Ureter (tissue), 1 donor: ENCODE measurements around the gene PHLDA1. TPM values are rescaled to one million over a fixed set of nuclear protein-coding genes. Genes with fewer than 3 reads are reported as not detected.
A peak's percentile ranks its signal among the peaks of the same experiment; 100 is the strongest.
"Not testable (repeated sequence)": the region's sequence is repeated elsewhere in the genome, so short reads cannot be mapped to it uniquely, and the experiment has no call there.

Experiments used
- DNase-seq: peaks from one replicate; pipeline ENCODE4 v3.0.0-alpha.2; 2020; ENCODE audit warnings: low spot score
- total RNA-seq: library from RNA; stranded (reverse); gene quantifications from one replicate; pipeline ENCODE4 v1.2.4, GENCODE V29; 2023
- donor health status: DM: yes; HTN: yes; CAD: no.

The PHLDA1 gene
- total RNA-seq, 1 donor from 2014 or later: 10.7 TPM

DNA sequence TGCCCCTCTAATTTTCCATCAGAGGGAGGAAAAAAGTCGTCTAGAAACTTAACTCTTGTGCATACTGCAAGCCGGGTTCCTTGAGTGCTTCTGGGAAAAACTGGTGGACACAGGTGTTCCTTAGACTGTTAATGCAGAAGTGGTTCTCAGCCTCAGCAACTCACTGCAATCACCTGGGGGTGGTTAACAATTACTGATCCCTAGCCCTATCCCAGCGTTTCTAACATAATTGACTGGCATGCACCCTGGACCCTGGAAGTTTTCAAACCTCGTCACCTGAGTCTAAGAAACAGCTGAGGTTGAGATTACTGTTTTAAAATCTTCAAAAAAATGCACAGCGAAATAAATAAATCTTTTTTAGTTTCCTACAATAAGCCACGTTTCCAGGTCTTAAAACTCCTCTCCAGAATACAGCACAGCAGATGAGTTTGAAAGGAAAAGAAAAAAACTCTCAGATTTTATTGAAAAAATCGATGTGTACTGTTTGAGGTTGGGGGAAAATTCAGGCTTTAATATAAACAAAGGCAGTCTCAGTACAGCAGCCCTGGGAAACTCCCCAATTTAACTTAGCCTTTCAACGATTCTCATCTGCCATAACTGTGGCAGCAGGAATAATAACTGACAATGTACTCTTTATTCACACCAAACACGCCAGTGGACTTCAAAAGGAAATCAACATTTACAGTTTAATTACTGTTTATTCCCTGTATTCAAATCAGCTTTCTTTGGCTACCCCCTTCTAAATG lies 45.4 kb downstream of the PHLDA1 start:
- no peak for DNase-seq

GRCh38 chr12:75985566-75985965 lies 46.0 kb downstream of the PHLDA1 start:
- DNase-seq: no peak

- DNase-seq: no peak
Observed at GRCh38 chr12:75984577-75985182, 46.9 kb downstream of the PHLDA1 start.

GRCh38 chr12:75983851-75984250 lies 47.7 kb downstream of the PHLDA1 start:
- DNase-seq: not testable (repeated sequence)

DNA sequence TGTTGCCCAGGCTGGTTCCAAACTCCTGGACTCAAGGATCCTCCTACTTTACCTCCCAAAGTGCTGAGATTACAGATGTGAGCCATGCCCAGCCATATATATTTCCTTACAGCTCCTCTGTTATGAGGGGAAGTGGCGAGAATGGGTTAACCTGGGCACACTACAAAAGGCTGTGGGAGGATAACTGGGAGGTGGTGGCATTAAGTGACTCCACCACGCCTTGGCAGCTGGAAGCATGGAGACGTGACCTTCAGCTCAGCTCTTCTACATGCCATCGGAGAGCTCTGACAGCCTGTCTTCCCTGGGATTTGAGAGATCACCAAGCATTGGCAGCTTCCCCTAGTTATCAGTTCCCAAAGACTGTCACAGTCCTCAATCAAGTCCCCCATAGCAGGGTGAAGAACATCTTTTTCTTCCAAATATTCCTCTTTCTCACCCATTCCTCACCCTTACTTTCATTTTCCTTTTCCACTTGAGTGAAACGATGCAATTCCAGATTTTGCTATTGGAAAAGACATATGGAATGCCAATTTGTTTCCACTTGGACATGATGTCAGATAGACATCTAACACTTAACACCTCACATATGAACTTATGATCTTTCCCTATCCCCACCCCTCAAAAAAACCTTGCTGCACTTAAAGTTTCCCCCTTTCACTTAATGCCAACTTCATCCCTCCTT lies 48.5 kb downstream of the PHLDA1 start:
- DNase-seq: no peak

DNA sequence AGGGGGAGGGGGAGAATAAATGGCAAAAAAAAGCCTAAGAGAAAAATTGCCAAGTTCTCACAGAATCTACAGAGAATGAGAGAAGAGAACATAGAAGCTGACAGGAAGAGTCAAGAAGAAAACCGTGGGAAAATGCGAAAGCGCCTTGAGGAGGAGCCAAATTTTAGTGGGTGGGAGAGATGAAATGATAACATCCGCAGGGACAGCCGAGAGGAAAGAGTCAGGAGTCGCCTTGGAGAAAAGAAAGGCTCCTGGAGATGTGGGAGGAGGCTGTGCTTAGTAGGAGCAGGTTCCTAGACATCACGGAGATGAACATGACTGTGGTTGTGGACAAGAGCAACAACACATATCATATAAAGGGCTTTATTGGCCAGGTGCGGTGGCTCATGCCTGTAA lies 49.4 kb downstream of the PHLDA1 start:
- DNase-seq: no peak

- no peak for DNase-seq
Observed at GRCh38 chr12:75981247-75982168, 50.1 kb downstream of the PHLDA1 start.

- DNase-seq: no peak
Observed at GRCh38 chr12:75979181-75979580, 52.4 kb downstream of the PHLDA1 start.

DNA sequence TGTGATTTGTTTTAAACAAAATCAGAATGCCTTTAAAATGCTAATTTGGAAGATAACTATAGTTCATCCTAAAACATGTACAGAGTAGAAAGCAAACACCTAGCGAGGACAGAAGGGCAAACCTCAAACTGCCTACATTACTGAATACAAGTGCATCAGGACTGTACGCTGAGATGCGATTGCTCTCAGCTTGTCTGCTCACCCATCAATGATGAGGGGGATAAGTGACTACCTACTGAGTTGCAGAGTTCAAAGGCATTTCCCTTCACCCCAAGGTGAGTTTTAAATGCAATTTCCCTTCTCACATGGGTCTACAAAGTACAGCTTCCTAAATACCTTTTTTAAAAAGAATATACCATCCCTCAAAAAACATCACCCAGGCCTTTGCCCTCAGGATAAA lies 52.9 kb downstream of the PHLDA1 start:
- DNase-seq: no peak

GRCh38 chr12:75977952-75978671 lies 53.5 kb downstream of the PHLDA1 start:
- DNase-seq: peak; percentile 85

GRCh38 chr12:75977590-75977951 lies 54.0 kb downstream of the PHLDA1 start:
- no peak for DNase-seq

GRCh38 chr12:75976913-75977312 lies 54.7 kb downstream of the PHLDA1 start:
- DNase-seq: no peak

DNA sequence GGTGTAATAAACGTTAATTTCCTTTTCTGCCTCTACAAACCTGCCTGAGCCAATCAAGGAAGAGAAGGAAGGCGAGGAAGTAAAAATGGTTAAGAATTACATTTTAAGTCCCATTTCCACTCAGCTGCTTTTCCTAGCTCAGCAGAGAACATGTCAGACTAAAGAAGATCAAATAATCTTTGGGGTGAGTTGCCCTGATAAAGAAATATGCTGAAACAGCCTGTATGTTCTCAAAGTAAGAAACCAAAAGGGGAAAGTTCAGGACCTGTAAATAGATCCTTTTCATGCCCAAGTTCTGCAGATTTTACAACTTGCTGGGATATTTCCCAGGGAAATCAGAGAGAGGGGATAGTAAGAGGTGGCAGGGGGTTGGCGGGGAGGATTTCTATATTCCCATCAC lies 55.5 kb downstream of the PHLDA1 start:
- DNase-seq: no peak

DNA sequence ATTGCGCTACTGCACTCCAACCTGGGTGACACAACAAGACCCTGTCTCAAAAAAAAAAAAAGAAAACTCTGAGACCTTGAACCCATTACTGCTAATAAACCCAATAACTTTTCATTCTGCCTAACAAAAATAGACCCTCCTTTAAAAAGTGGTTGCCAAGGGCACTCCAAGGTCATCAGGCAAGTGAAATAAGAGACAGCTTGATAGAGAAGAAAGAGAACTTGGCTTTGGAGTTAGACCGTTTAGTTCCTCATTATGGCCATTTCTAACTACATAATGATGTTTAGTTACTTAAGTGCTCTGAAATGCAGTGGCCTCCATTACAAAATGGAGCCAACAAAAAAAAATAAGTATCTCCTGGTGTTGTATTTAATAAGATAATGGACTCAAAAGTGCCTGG lies 55.9 kb downstream of the PHLDA1 start:
- DNase-seq: no peak

Other genes starting within 250 kb of the PHLDA1 start
- 329 TPM for gene NAP1L1, start 52.9 kb upstream of the PHLDA1 start, total RNA-seq